22Rv1 (cell line): ENCODE measurements around the gene OLAH.

Experiments used
- CTCF ChIP-seq: fragments of 450-650 bp; IDR thresholded peaks from 2 replicates; pipeline ENCODE4 v1.5.1; 2017; ENCODE audit warnings: mild to moderate bottlenecking
- ZFX ChIP-seq: fragments of 450-650 bp; IDR thresholded peaks from 2 replicates; pipeline ENCODE4 v1.6.1; 2017; ENCODE audit warnings: antibody characterized with exemption, borderline replicate concordance

- no peak for TF ChIP-seq CTCF
- TF ChIP-seq ZFX = no peak
Measured at GRCh38 chr10:15091418-15091817, 47.7 kb downstream of the OLAH start.
